HG02642 (cell line): ENCODE data around the gene IFIT5.
"Not testable (repeated sequence)": the region's sequence is repeated elsewhere in the genome, so short reads cannot be mapped to it uniquely, and the experiment has no call there.

Experiments
- ATAC-seq: cut with Tn5 transposase; IDR thresholded peaks from one replicate; pipeline ENCODE4 v1.9.1; 2021; ENCODE audit warnings: mild to moderate bottlenecking; ENCODE audit not compliant: unreplicated experiment, poor library complexity

The IFIT5 gene

GRCh38 chr10:89392974-89393373 lies 21.4 kb upstream of the IFIT5 start:
- ATAC-seq = peak; percentile 34

- ATAC-seq = no peak
These were observed 20.5 kb upstream of the IFIT5 start for GRCh38 chr10:89393898-89394297.

DNA sequence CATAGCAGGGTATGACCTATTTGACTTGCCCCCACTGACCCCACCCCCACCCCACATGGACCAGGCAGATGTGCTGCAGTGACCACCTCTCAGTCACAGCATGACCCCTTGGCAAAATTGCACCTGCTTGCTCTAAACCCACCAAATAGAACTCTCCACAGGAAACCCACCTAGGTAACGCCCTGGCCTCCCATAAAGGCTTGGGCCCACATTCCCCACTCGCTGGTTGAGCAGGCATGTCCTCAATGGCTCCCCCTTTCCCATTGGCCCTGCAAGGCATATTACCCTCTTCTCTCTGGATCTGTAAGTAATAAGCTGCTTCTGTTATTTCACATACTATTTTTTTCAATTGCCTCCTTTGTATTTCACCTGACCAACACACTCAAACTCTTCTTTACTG lies 19.2 kb upstream of the IFIT5 start:
- ATAC-seq = no peak

- no peak for ATAC-seq
These were observed 16.2 kb upstream of the IFIT5 start for GRCh38 chr10:89398003-89398749.

DNA sequence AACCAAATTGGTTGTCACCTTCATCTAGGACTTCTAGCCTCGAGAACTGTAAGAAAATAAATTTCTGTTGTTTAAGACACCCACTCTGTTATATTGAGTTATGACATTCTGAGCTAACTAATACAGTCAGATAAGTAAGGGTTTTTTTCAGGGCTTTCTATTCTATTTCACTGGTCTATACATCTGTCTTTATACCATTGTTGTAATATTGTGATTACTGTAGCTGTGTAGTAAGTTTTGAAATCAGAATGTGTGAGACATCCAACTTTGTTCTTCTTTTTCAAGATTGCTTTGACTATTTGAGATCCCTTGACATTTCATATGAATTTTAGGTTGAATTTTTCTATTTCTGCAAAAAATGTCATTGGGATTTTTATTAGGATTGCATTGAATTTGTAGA lies 14.4 kb upstream of the IFIT5 start:
- ATAC-seq = no peak

DNA sequence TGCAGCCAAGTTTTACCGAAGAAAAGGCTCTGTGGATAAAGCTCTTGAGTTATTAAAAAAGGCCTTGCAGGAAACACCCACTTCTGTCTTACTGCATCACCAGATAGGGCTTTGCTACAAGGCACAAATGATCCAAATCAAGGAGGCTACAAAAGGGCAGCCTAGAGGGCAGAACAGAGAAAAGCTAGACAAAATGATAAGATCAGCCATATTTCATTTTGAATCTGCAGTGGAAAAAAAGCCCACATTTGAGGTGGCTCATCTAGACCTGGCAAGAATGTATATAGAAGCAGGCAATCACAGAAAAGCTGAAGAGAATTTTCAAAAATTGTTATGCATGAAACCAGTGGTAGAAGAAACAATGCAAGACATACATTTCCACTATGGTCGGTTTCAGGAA lies 11.3 kb upstream of the IFIT5 start:
- no peak for ATAC-seq

DNA sequence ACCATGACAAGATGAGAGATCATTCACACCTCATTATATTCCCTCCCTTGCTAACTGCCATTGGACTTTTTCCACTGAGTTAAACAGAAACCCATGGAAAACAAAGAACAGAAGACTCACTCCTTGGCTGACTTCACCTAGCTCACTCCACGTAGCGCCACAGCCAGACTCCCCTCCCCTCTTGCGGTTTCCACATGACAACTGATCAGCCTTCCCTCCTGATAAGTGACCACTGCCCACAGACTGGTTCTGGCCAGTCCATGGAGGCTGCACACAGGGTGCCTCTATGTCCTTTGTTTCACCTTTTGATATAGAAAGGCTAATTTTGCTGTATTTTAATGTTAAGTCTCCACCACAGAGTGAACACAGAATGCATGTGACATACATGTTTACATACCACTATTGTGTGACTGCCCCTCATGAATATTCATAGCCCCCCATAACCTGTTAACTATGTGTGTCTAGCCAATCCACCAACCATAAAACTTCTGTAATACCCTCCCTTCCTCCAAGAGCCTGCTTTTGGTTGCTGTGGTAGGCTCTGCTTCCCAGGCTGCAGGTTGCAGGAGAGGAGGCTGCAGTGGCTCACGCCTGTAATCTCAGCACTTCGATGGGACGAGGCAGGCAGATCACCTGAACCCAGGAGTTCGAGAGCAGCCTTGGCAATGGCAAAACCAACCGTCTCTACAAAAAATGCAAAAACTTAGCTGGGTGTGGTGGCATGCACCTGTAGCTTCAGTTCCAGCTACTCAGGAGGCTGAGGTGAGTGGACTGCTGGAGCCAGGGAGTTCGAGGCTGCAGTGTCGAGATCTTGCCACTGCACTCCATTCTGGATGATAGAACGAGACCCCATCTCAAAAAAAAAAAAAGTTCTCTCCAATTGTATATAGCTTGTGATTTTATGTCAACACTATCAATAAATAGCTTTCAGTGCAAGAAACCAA lies 10.0 kb upstream of the IFIT5 start:
- ATAC-seq = no peak

GRCh38 chr10:89406178-89406577 lies 8.2 kb upstream of the IFIT5 start:
- ATAC-seq = not testable (repeated sequence)

- ATAC-seq = not testable (repeated sequence)
These were observed 6.6 kb upstream of the IFIT5 start for GRCh38 chr10:89407792-89408191.

GRCh38 chr10:89409282-89409681 lies 5.1 kb upstream of the IFIT5 start:
- ATAC-seq = not testable (repeated sequence)

GRCh38 chr10:89410551-89410950 lies 3.8 kb upstream of the IFIT5 start:
- ATAC-seq = not testable (repeated sequence)

- ATAC-seq = not testable (repeated sequence)
These were observed 3.2 kb upstream of the IFIT5 start for GRCh38 chr10:89411135-89411534.

DNA sequence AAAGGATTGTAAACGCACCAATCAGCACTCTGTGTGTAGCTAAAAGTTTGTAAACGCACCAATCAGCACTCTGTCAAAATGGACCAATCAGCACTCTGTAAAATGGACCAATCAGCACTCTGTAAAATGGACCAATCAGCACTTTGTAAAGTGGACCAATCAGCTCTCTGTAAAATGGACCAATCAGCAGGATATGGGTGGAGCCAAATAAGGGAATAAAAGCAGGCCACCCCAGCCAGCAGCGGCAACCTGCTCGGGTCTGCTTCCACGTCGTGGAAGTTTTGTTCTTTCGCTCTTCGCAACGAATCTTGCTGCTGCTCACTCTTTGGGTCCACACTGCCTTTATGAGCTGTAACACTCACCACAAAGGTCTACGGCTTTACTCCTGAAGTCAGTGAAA lies 2.1 kb upstream of the IFIT5 start:
- ATAC-seq = not testable (repeated sequence)

DNA sequence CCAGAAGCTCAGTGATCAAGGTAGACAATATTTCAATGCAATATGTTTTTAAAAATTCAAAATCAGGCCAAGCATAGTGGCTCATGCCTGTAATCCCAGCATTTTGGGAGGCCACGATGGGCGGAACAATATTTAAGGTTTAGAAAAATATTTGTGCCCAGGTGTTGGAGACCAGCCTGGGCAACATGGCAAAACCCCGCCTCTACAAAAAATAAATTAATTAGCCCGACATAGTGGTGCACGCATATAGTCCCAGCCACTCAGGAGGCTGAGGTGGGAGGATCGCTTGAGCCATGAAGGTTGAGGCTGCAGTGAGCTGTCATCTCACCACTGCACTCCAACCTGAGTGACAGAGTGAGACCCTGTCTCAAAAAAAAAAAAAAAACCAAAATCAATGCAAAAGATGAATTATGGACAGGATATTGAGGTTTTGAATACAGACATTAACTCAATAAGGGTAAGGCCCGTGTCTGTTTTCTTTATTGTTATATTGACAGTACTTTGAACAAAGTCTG lies 913 bp upstream of the IFIT5 start:
- no peak for ATAC-seq

- peak; percentile 43 for ATAC-seq
These were observed 782 bp downstream of the IFIT5 start for GRCh38 chr10:89414879-89415821.

DNA sequence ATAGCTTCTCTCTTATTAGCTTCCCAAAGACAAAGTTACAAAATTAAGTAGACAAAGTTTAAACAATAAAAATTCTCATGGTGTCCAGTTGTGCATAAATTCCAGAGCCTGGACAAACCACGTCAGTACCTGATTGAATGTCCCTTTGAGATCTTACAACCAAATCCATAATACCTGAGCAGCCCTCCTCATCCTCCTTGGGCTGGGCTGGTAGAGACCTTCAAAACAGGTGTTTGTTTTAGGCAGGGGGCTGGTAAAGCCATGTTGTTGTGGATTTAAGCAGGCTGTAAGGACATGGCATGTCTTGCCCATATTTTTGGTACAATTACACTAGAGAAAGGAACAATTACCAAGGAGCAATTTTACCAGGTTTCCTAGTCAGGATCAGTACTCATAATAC lies 2.1 kb downstream of the IFIT5 start:
- ATAC-seq = no peak

DNA sequence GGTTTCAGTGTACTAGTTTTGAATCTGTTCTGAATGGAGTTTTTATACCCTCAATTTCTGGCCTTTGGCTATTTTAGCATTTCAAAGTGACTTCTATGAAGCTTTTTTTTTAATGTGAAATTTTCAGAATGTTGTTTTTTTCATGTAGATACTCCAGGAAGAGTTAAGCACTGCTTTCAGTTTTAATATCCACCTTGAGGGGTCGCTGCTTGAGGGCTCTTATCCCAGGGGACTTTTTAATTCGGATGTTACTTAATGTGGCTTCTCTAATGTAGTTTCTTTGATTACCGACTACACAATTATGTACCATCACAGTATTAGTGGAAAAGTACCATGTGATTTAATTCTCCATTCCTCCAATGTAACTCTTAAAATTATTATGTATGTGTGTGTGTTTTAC lies 5.2 kb downstream of the IFIT5 start:
- no peak for ATAC-seq

DNA sequence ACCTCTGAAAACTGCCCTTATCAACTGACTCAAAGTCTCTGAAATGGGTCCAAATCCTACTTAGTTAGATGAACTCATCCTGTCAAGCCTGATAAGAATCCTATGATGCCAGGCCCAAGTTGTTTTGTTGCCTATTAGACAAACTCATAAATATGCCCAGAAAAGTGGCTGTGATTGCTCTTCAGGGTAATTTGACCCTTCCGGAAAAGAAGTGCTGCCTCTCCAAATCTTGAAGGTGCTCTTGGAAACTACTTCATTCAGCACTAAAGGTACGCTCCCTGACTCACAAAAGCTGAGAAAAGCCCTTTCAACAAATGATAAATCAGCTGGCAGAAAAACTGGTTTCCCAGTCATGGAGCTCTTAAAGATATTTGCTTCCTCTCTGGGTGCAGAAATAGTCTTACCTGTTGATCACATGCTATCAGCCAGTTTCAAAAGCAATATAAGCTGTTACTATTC lies 6.7 kb downstream of the IFIT5 start:
- ATAC-seq = no peak

DNA sequence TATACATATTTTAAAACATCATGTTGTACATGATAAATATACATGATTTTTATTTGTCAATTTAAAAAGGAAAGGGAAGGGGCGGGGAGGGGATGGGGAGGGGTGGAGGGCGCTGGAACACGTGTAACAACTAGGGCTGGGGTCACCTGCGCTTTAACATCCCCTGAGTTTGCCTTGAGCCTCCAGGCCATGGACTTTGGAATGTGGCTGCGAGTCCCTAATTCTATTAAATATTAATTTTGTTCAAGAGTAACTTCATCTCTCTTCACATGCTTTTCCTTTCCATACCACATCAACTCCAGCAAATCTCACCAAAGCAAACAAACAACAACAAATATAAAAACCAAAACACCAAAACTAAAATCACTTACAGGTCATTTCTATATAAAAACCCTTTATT lies 10.6 kb downstream of the IFIT5 start:
- no peak for ATAC-seq
